Retinal pigment epithelial cell (primary cell): ENCODE measurements around the gene UBE2Q2.
"Not testable (repeated sequence)": the region's sequence is repeated elsewhere in the genome, so short reads cannot be mapped to it uniquely, and the experiment has no call there.

Experiments used
- DNase-seq: peaks from one replicate; pipeline ENCODE4 v3.0.0-alpha.2; 2010; ENCODE audit warnings: low read depth
- H3K4me3 ChIP-seq: 2 replicates; pipeline ENCODE4 v1.5.1; 2011; ENCODE audit warnings: mild to moderate bottlenecking, low read length, control low read depth, moderate library complexity
- TF ChIP-seq, protein P1 (sequence below): conservative IDR thresholded peaks from 2 replicates; pipeline ENCODE4 v1.5.1; 2011; ENCODE audit warnings: low read depth, low read length, control low read depth, inconsistent platforms

The UBE2Q2 gene

DNA sequence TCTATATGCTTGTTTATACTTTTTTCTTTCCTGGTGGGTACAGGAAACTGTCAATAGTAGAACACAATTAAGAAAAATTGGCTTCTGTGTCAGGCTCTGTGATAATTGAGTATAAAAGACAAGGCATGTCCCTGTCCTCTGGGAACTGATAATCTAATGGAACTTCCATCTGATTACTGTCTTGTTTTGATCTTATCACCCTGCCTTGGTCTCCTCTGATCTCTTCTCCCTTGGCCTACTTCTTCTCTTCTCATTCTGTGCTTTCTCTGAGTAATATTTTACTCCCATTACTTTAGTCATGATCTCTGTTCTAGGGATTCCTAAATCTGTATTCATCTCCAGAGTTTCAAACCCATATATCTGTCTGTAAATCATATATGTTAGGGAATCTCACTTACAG lies 14.6 kb downstream of the UBE2Q2 start:
- DNase-seq, result no peak
- TF ChIP-seq, protein P1, sequence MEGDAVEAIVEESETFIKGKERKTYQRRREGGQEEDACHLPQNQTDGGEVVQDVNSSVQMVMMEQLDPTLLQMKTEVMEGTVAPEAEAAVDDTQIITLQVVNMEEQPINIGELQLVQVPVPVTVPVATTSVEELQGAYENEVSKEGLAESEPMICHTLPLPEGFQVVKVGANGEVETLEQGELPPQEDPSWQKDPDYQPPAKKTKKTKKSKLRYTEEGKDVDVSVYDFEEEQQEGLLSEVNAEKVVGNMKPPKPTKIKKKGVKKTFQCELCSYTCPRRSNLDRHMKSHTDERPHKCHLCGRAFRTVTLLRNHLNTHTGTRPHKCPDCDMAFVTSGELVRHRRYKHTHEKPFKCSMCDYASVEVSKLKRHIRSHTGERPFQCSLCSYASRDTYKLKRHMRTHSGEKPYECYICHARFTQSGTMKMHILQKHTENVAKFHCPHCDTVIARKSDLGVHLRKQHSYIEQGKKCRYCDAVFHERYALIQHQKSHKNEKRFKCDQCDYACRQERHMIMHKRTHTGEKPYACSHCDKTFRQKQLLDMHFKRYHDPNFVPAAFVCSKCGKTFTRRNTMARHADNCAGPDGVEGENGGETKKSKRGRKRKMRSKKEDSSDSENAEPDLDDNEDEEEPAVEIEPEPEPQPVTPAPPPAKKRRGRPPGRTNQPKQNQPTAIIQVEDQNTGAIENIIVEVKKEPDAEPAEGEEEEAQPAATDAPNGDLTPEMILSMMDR, result no peak
- no peak overlapping the region for H3K4me3 ChIP-seq

- TF ChIP-seq, protein P1, result no peak
- no peak overlapping the region for H3K4me3 ChIP-seq
- no peak for DNase-seq
These were observed 18.6 kb downstream of the UBE2Q2 start for GRCh38 chr15:75861750-75862402.

DNA sequence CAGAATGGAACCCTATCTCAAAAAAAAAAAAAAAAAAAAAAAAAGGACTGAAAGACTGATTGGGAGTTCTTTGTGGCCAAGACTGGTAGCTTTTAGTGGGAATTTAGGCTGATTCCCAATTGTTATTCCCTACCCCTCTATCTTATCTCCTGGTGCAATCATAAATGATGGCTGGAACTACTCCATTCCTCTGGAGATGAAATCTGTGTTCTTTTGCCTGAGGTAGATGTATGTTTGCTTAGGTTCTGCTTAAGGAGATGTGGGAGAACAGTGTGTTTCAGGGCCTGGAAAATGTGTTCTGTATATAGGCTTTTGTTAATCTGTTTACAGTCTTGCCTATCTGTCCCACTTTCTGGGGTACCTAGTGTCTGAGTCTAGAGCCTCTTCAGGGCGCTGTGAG lies 19.5 kb downstream of the UBE2Q2 start:
- no peak for DNase-seq
- no peak overlapping the region for H3K4me3 ChIP-seq
- TF ChIP-seq, protein P1, result no peak

DNA sequence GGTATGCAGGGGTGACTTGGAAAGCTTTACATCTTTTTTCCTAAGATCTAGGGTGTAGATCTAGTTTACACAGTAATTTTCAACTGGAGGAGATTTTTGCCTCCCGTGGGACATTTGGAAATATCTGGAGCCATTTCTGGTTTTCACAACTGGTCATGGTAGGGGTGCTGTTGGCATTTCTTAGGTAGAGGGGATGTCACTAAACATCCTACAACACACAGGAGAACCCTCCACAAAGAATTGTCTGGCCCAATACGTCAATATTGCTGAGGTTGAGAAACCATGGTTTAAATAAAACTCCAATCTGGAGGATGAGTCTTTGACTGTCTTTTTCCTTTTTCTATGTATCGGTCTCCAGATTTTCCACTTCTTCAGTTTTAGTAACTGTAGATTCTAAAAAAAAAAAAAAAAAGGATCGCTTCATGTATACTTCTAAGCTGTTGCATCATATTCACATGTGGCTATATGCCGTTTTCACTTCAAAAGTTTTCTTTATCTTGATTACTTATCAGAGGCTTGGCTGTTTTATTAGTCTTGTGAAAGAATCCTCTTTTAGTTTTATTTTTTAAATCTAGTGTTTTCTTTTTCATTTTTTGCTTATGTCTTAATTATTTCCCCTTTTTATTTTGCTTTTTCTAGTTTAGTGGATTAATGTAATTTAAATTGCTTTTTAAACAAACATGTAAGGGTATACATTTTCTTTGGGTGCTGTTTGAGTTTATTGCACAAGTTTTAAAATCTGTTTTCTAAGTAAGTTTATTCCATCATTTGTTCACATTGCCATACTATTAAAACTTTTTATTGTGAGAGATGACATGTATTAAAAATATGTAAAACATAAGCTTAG lies 21.2 kb downstream of the UBE2Q2 start:
- TF ChIP-seq, protein P1, result no peak
- no peak for DNase-seq
- no peak overlapping the region for H3K4me3 ChIP-seq

GRCh38 chr15:75866045-75866444 lies 22.8 kb downstream of the UBE2Q2 start:
- DNase-seq, H3K4me3 ChIP-seq: not testable (repeated sequence)

DNA sequence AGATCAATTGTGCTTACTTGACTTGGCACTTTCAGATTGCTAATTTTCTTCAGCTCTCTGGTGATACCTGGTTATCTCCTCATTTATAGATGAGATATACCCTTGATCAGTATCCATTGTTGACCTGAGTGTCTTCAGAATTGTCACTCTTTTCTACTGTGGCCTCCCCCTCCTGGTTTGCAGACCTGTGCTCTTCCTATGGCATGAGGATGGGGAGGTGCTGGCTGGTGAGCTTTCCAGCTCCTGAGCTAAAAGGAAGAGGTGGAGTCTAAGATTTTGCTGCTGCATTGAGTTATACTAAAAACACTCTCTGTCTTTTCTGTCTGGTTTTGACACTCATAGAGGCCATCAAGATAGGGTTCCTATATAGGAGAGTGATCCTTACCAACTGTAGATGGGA lies 23.7 kb downstream of the UBE2Q2 start:
- TF ChIP-seq, protein P1, result no peak
- DNase-seq, result no peak

GRCh38 chr15:75867449-75867848 lies 24.2 kb downstream of the UBE2Q2 start:
- TF ChIP-seq, protein P1, result no peak
- no peak overlapping the region for H3K4me3 ChIP-seq
- DNase-seq, result no peak

More for the DNA sequence above, 23.7 kb downstream of the UBE2Q2 start:
- H3K4me3 ChIP-seq, result no peak overlapping the region
